WTC11 (cell line): ENCODE data around the gene TIGD1. TPM values are rescaled to one million over a fixed set of nuclear protein-coding genes. Genes with fewer than 3 reads are reported as not detected.
A peak's percentile ranks its signal among the peaks of the same experiment; 100 is the strongest.

Experiments
- ATAC-seq: fragments of 200-7000 bp; cut with Tn5 transposase; 2 replicates; pipeline ENCODE4 v1.10.0; 2021; ENCODE audit warnings: mild to moderate bottlenecking, moderate library complexity
- CTCF ChIA-PET: fragments of 300-600 bp; sonication (Branson Sonifier 250); formaldehyde crosslinking; loops from one replicate; lab custom pipeline; 2021; ENCODE audit warnings: antibody characterized with exemption; lab: Charles Lee
- POLR2A ChIA-PET: fragments of 350-600 bp; sonication (Branson Sonifier 250); formaldehyde crosslinking; loops from one replicate; lab custom pipeline; 2021; ENCODE audit warnings: antibody characterized with exemption; lab: Charles Lee
- DNase-seq: peaks from one replicate; pipeline ENCODE4 v3.0.0; 2021; ENCODE audit warnings: low spot score
- H3K27ac Mint-ChIP-seq: 2 replicates; pipeline ENCODE4 v1.8.0; 2021; ENCODE audit warnings: mixed read lengths
- H3K27me3 Mint-ChIP-seq: 2 replicates; pipeline ENCODE4 v1.8.0; 2021; ENCODE audit warnings: low read depth, mild to moderate bottlenecking, moderate library complexity, mixed read lengths
- H3K36me3 Mint-ChIP-seq: 2 replicates; pipeline ENCODE4 v1.8.0; 2021; ENCODE audit warnings: mixed read lengths
- H3K4me1 Mint-ChIP-seq: 2 replicates; pipeline ENCODE4 v1.8.0; 2022; ENCODE audit warnings: mixed read lengths
- H3K4me3 Mint-ChIP-seq: 2 replicates; pipeline ENCODE4 v1.8.0; 2021; ENCODE audit warnings: mild to moderate bottlenecking, moderate library complexity, mixed read lengths
- H3K9me3 Mint-ChIP-seq: 2 replicates; pipeline ENCODE4 v1.8.0; 2021; ENCODE audit warnings: mixed read lengths
- ATF1 ChIP-seq: sonication (generic); formaldehyde crosslinking; IDR thresholded peaks from 2 replicates; pipeline ENCODE4 v1.8.1; 2023; ENCODE audit warnings: mild to moderate bottlenecking, moderate library complexity, missing genetic modification reagents
- CDX4 ChIP-seq: fragments of 250-450 bp; sonication (Bioruptor Pico); IDR thresholded peaks from 2 replicates; pipeline ENCODE4 v1.9.0; 2021; ENCODE audit warnings: moderate library complexity, mild to moderate bottlenecking, inconsistent platforms, borderline replicate concordance
- CTCF ChIP-seq: fragments of 200-600 bp; IDR thresholded peaks from 2 replicates; pipeline ENCODE4 v1.8.0; 2022; ENCODE audit warnings: antibody characterized with exemption
- E2F5 ChIP-seq: sonication (generic); formaldehyde crosslinking; IDR thresholded peaks from 2 replicates; pipeline ENCODE4 v1.8.1; 2022; ENCODE audit warnings: mild to moderate bottlenecking, moderate library complexity, missing genetic modification reagents
- JUN ChIP-seq: sonication (generic); formaldehyde crosslinking; IDR thresholded peaks from 2 replicates; pipeline ENCODE4 v1.8.0; 2023; ENCODE audit warnings: mild to moderate bottlenecking, missing genetic modification reagents
- MAX ChIP-seq: sonication (generic); formaldehyde crosslinking; IDR thresholded peaks from 2 replicates; pipeline ENCODE4 v1.8.0; 2022; ENCODE audit warnings: mild to moderate bottlenecking, missing genetic modification reagents
- NFATC4 ChIP-seq: fragments of 250-450 bp; sonication (Bioruptor Pico); IDR thresholded peaks from 2 replicates; pipeline ENCODE4 v1.9.0; 2021; ENCODE audit warnings: mild to moderate bottlenecking
- SP1 ChIP-seq: sonication (generic); formaldehyde crosslinking; conservative IDR thresholded peaks from 2 replicates; pipeline ENCODE4 v1.8.1; 2022; ENCODE audit warnings: missing genetic modification reagents
- STAT6 ChIP-seq: sonication (generic); formaldehyde crosslinking; conservative IDR thresholded peaks from 2 replicates; pipeline ENCODE4 v1.8.1; 2023; ENCODE audit warnings: mild to moderate bottlenecking, low read depth, missing genetic modification reagents, moderate library complexity
- ZNF121 ChIP-seq: sonication (generic); formaldehyde crosslinking; IDR thresholded peaks from 2 replicates; pipeline ENCODE4 v1.8.0; 2023; ENCODE audit warnings: missing genetic modification reagents
- ZNF232 ChIP-seq: sonication (generic); formaldehyde crosslinking; IDR thresholded peaks from 2 replicates; pipeline ENCODE4 v1.8.0; 2022; ENCODE audit warnings: mild to moderate bottlenecking, missing genetic modification reagents
- ZNF281 ChIP-seq: sonication (generic); formaldehyde crosslinking; IDR thresholded peaks from 2 replicates; pipeline ENCODE4 v1.8.0; 2023; ENCODE audit warnings: mild to moderate bottlenecking, missing genetic modification reagents
- ZNF396 ChIP-seq: fragments of 250-450 bp; sonication (Bioruptor Pico); IDR thresholded peaks from 2 replicates; pipeline ENCODE4 v1.8.0; 2021; ENCODE audit warnings: mild to moderate bottlenecking, moderate library complexity, borderline replicate concordance
- ZNF532 ChIP-seq: fragments of 250-450 bp; sonication (Bioruptor Pico); IDR thresholded peaks from 2 replicates; pipeline ENCODE4 v1.9.0; 2021; ENCODE audit warnings: mild to moderate bottlenecking, borderline replicate concordance
- total RNA-seq: library from RNA; stranded (reverse); gene quantifications from 3 replicates; pipeline ENCODE4 v1.2.3, GENCODE V29; 2021

The TIGD1 gene
- total RNA-seq, 1 experiment from 2014 or later = 9.0 TPM

GRCh38 chr2:232530626-232531260 is 19.6 kb downstream of the TIGD1 start:
- no peak overlapping the region for H3K4me3 Mint-ChIP-seq
- peak; percentile 7 for DNase-seq
- TF ChIP-seq ZNF281 (CRISPR knock-in tag) (no peak), SP1 (CRISPR knock-in tag) (no peak)
- H3K9me3 Mint-ChIP-seq = no peaks in the 10 kb centered on the region
- ChIA-PET CTCF (interaction anchor here (0.9 to 4.5 kb wide), 4 partner anchors 8 to 16 kb away, joined by 3 to 36 read pairs (median 3); partner anchors contain the start of gene PRSS56), POLR2A (no interaction called here)
- no peaks in the 10 kb centered on the region for H3K36me3 Mint-ChIP-seq
- ATAC-seq = no peak
- H3K27me3 Mint-ChIP-seq = peaks cover 13% of the 10 kb centered on the region
- H3K4me1 Mint-ChIP-seq = peaks cover 11% of the 10 kb centered on the region
- H3K27ac Mint-ChIP-seq = no peak overlapping the region; the same call in 1 of the 2 replicates

GRCh38 chr2:232529806-232530547 is 20.4 kb downstream of the TIGD1 start:
- CTCF ChIA-PET = no interaction called here
- Mint-ChIP-seq H3K4me1 (peaks cover 11% of the 10 kb centered on the region), H3K9me3 (no peaks in the 10 kb centered on the region), H3K4me3 (no peak overlapping the region), H3K27me3 (peaks cover 13% of the 10 kb centered on the region), H3K27ac (no peak overlapping the region; the same call in 1 of the 2 replicates), H3K36me3 (no peaks in the 10 kb centered on the region)
- DNase-seq (peak; percentile 7), ATAC-seq (no peak)
- POLR2A ChIA-PET = no interaction called here
- no peak for TF ChIP-seq ZNF396 (CRISPR knock-in tag)
- no peak for TF ChIP-seq CDX4
- TF ChIP-seq ATF1 = no peak
- TF ChIP-seq STAT6 (CRISPR knock-in tag) = no peak
- TF ChIP-seq MAX (CRISPR knock-in tag) = no peak

- no peak overlapping the region for H3K4me3 Mint-ChIP-seq
- CTCF ChIA-PET = no interaction called here
- H3K9me3 Mint-ChIP-seq = no peaks in the 10 kb centered on the region
- H3K4me1 Mint-ChIP-seq = peaks cover 13% of the 10 kb centered on the region
- peaks cover 20% of the 10 kb centered on the region for H3K27me3 Mint-ChIP-seq
- POLR2A ChIA-PET = no interaction called here
- ATAC-seq = no peak
- no peaks in the 10 kb centered on the region for H3K36me3 Mint-ChIP-seq
- no peak for DNase-seq
- H3K27ac Mint-ChIP-seq = peak overlapping the region; percentile 2; the same call in 1 of the 2 replicates
- TF ChIP-seq CTCF (no peak), ZNF532 (CRISPR knock-in tag) (no peak), ZNF396 (CRISPR knock-in tag) (no peak), NFATC4 (CRISPR knock-in tag) (no peak), E2F5 (CRISPR knock-in tag) (no peak), JUN (CRISPR knock-in tag) (no peak), ZNF232 (CRISPR knock-in tag) (no peak), ZNF121 (no peak)
Measured at GRCh38 chr2:232528746-232529460, 21.5 kb downstream of the TIGD1 start.
